Measurements from ENCODE around the gene LYSMD2. TPM values are rescaled to one million over a fixed set of nuclear protein-coding genes. Genes with fewer than 3 reads are reported as not detected.

LYSMD2 gene
- polyA plus RNA-seq, 1 donor from 2014 or later, result 8.3 TPM

DNA sequence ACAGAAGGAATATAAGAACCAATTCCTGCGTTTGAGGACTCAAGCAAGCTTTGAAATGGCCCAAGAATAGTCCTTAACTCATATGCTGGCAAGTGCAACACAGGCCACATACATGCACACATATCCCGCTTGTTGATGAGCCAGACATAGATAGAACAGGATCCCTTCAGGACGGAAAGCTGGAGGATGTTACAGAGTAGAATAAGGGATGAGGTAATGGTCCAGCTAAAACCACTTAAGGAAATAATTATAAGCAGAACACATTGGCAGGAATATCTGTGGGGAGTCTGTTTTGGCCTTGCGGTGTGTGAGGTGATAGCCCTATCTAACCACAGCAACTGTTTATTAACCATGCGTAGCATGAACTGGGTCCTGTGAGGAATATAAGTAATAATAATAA is 31.2 kb downstream of the LYSMD2 start:
- H3K9me3 ChIP-seq (ENCODE audit: low read length), result no peaks in the 10 kb centered on the region
- no peaks in the 10 kb centered on the region for H3F3A ChIP-seq (ENCODE audit: insufficient read depth, low read length, poor library complexity, severe bottlenecking)
- H3K4me3 ChIP-seq (ENCODE audit: low read length), result no peak overlapping the region
- no peaks in the 10 kb centered on the region for H3K9me2 ChIP-seq (ENCODE audit: insufficient read depth, low read length)
- no peak overlapping the region for H3K9ac ChIP-seq (ENCODE audit: low read length)
- H2AFZ ChIP-seq (ENCODE audit: low read depth, low read length), result no peak overlapping the region
- peaks cover 23% of the 10 kb centered on the region for H3K36me3 ChIP-seq (ENCODE audit: insufficient read depth, low read length)
- no peaks in the 10 kb centered on the region for H3K79me2 ChIP-seq (replicated peaks; ENCODE audit: insufficient read depth, low read length)
- no peak overlapping the region for H3K27ac ChIP-seq (ENCODE audit: low read length)
- H3K4me2 ChIP-seq (ENCODE audit: low read length), result no peak overlapping the region
- H3K27me3 ChIP-seq (ENCODE audit: insufficient read depth, low read depth, low read length), result no peaks in the 10 kb centered on the region
- H4K20me1 ChIP-seq (ENCODE audit: insufficient read depth), result no peaks in the 10 kb centered on the region
- TF ChIP-seq SMC3 (conservative IDR thresholded peaks at IDR 0.05; ENCODE audit: poor library complexity), result no peak
- TF ChIP-seq MXI1 (conservative IDR thresholded peaks at IDR 0.05; ENCODE audit: poor library complexity, severe bottlenecking), result no peak
- TF ChIP-seq RAD21 (conservative IDR thresholded peaks at IDR 0.05), result no peak
- no peak for TF ChIP-seq CTCF (IDR thresholded peaks at IDR 0.05; ENCODE audit: poor library complexity, severe bottlenecking)

- Histone ChIP-seq H3K36me3 (ENCODE audit: insufficient read depth, low read length) (peaks cover 23% of the 10 kb centered on the region), H3F3A (ENCODE audit: insufficient read depth, low read length, poor library complexity, severe bottlenecking) (no peaks in the 10 kb centered on the region), H2AFZ (ENCODE audit: low read depth, low read length) (no peak overlapping the region), H3K27ac (ENCODE audit: low read length) (no peak overlapping the region), H3K27me3 (ENCODE audit: insufficient read depth, low read depth, low read length) (no peaks in the 10 kb centered on the region), H3K4me3 (ENCODE audit: low read length) (no peak overlapping the region), H3K9me3 (ENCODE audit: low read length) (no peaks in the 10 kb centered on the region), H3K79me2 (replicated peaks; ENCODE audit: insufficient read depth, low read length) (no peaks in the 10 kb centered on the region), H3K9ac (ENCODE audit: low read length) (no peak overlapping the region), H3K4me2 (ENCODE audit: low read length) (no peak overlapping the region), H3K9me2 (ENCODE audit: insufficient read depth, low read length) (no peaks in the 10 kb centered on the region), H4K20me1 (ENCODE audit: insufficient read depth) (no peaks in the 10 kb centered on the region)
- TF ChIP-seq CTCF (IDR thresholded peaks at IDR 0.05; ENCODE audit: poor library complexity, severe bottlenecking), result no peak
Measured at GRCh38 chr15:51702710-51703109, 34.7 kb downstream of the LYSMD2 start.

GRCh38 chr15:51699373-51699772 is 38.1 kb downstream of the LYSMD2 start:
- H4K20me1 ChIP-seq (ENCODE audit: insufficient read depth), result no peaks in the 10 kb centered on the region
- no peak for TF ChIP-seq EZH2 (IDR thresholded peaks at IDR 0.05; ENCODE audit: borderline replicate concordance, insufficient read depth, low read length, poor library complexity, severe bottlenecking)
- no peak for TF ChIP-seq POLR2AphosphoS5 (IDR thresholded peaks at IDR 0.05)
- no peak for TF ChIP-seq MXI1 (conservative IDR thresholded peaks at IDR 0.05; ENCODE audit: poor library complexity, severe bottlenecking)
- no peak for TF ChIP-seq RAD21 (conservative IDR thresholded peaks at IDR 0.05)
- TF ChIP-seq, protein P1, sequence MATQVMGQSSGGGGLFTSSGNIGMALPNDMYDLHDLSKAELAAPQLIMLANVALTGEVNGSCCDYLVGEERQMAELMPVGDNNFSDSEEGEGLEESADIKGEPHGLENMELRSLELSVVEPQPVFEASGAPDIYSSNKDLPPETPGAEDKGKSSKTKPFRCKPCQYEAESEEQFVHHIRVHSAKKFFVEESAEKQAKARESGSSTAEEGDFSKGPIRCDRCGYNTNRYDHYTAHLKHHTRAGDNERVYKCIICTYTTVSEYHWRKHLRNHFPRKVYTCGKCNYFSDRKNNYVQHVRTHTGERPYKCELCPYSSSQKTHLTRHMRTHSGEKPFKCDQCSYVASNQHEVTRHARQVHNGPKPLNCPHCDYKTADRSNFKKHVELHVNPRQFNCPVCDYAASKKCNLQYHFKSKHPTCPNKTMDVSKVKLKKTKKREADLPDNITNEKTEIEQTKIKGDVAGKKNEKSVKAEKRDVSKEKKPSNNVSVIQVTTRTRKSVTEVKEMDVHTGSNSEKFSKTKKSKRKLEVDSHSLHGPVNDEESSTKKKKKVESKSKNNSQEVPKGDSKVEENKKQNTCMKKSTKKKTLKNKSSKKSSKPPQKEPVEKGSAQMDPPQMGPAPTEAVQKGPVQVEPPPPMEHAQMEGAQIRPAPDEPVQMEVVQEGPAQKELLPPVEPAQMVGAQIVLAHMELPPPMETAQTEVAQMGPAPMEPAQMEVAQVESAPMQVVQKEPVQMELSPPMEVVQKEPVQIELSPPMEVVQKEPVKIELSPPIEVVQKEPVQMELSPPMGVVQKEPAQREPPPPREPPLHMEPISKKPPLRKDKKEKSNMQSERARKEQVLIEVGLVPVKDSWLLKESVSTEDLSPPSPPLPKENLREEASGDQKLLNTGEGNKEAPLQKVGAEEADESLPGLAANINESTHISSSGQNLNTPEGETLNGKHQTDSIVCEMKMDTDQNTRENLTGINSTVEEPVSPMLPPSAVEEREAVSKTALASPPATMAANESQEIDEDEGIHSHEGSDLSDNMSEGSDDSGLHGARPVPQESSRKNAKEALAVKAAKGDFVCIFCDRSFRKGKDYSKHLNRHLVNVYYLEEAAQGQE (IDR thresholded peaks at IDR 0.05; ENCODE audit: borderline replicate concordance), result no peak
- no peak for TF ChIP-seq TAF1 (IDR thresholded peaks at IDR 0.05; ENCODE audit: low read depth)
- TF ChIP-seq EP300 (conservative IDR thresholded peaks at IDR 0.05; ENCODE audit: poor library complexity, severe bottlenecking), result no peak
- no peak for TF ChIP-seq SMC3 (conservative IDR thresholded peaks at IDR 0.05; ENCODE audit: poor library complexity)
- TF ChIP-seq CTCF (IDR thresholded peaks at IDR 0.05; ENCODE audit: poor library complexity, severe bottlenecking), result no peak
- no peak overlapping the region for H3K27ac ChIP-seq (ENCODE audit: low read length)
- no peaks in the 10 kb centered on the region for H3F3A ChIP-seq (ENCODE audit: insufficient read depth, low read length, poor library complexity, severe bottlenecking)
- no peak overlapping the region for H2AFZ ChIP-seq (ENCODE audit: low read depth, low read length)
- no peaks in the 10 kb centered on the region for H3K9me3 ChIP-seq (ENCODE audit: low read length)
- no peaks in the 10 kb centered on the region for H3K79me2 ChIP-seq (replicated peaks; ENCODE audit: insufficient read depth, low read length)
- no peak overlapping the region for H3K4me2 ChIP-seq (ENCODE audit: low read length)
- H3K9ac ChIP-seq (ENCODE audit: low read length), result no peak overlapping the region
- peaks cover 22% of the 10 kb centered on the region for H3K36me3 ChIP-seq (ENCODE audit: insufficient read depth, low read length)
- H3K27me3 ChIP-seq (ENCODE audit: insufficient read depth, low read depth, low read length), result no peaks in the 10 kb centered on the region
- no peak overlapping the region for H3K4me3 ChIP-seq (ENCODE audit: low read length)
- H3K9me2 ChIP-seq (ENCODE audit: insufficient read depth, low read length), result no peaks in the 10 kb centered on the region
